PC-3 (cell line): ENCODE results near the gene LRRC3C.

ENCODE experiments used
- EZH2 ChIP-seq: fragments of 300-600 bp; sonication (generic); IDR thresholded peaks from one replicate; pipeline ENCODE4 v1.6.1; 2017; ENCODE audit warnings: antibody characterized with exemption, mild to moderate bottlenecking, low read length; ENCODE audit not compliant: unreplicated experiment
- EZH2phosphoT487 ChIP-seq: fragments of 300-600 bp; sonication (generic); IDR thresholded peaks from 2 replicates; pipeline ENCODE4 v1.6.1; 2018; ENCODE audit warnings: mild to moderate bottlenecking, antibody characterized with exemption, low read length, borderline replicate concordance
- TF ChIP-seq, protein P1 (sequence below): fragments of 300-600 bp; sonication (generic); conservative IDR thresholded peaks from 2 replicates; pipeline ENCODE4 v1.5.1; 2017; ENCODE audit warnings: antibody characterized with exemption, low read depth, mild to moderate bottlenecking, low read length

DNA sequence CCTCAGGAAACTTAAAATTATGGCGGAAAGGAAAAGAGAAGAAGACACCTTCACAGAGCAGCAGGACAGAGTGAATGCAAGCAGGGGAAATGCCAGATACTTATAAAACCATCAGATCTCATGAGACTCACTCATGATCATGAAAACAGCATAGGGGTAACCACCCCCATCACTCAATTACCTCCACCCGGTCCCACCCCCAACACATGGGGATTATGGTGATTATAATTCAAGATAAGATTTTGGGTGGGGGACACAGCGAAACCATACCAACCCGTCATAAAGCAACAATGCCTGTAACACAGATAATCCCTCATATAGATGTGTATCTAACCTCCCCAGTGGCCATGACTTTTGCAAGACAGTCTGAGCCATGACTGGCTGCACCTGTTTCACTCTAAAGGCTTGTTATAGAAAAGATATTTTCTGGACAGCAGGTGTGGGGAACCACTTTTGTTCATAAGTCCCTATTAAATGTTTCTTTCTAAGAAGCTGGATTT lies 28.2 kb downstream of the LRRC3C start:
- TF ChIP-seq, protein P1, sequence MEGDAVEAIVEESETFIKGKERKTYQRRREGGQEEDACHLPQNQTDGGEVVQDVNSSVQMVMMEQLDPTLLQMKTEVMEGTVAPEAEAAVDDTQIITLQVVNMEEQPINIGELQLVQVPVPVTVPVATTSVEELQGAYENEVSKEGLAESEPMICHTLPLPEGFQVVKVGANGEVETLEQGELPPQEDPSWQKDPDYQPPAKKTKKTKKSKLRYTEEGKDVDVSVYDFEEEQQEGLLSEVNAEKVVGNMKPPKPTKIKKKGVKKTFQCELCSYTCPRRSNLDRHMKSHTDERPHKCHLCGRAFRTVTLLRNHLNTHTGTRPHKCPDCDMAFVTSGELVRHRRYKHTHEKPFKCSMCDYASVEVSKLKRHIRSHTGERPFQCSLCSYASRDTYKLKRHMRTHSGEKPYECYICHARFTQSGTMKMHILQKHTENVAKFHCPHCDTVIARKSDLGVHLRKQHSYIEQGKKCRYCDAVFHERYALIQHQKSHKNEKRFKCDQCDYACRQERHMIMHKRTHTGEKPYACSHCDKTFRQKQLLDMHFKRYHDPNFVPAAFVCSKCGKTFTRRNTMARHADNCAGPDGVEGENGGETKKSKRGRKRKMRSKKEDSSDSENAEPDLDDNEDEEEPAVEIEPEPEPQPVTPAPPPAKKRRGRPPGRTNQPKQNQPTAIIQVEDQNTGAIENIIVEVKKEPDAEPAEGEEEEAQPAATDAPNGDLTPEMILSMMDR, result no peak
- TF ChIP-seq EZH2 (no peak), EZH2phosphoT487 (no peak)
